Stimulated activated naive CD8-positive, alpha-beta T cell treated with anti-CD3 and anti-CD28 coated beads, Interleukin-15, amount 100 ng/mL, for 72 hours (primary cell): ENCODE data around the gene OR6C76.
A peak's percentile ranks its signal among the peaks of the same experiment; 100 is the strongest.
"Not testable (repeated sequence)": the region's sequence is repeated elsewhere in the genome, so short reads cannot be mapped to it uniquely, and the experiment has no call there.

Experiments used
- ATAC-seq: fragments of 150-1000 bp; cut with Tn5 transposase; 2 replicates; pipeline ENCODE4 v1.10.0; 2021; ENCODE audit warnings: mild to moderate bottlenecking, moderate library complexity
- DNase-seq, 2 donors: peaks; one replicate each; pipeline ENCODE4 v3.0.0; 2021 to 2022
- H3K27ac Mint-ChIP-seq, 2 donors: one replicate each; pipeline ENCODE4 v1.8.0; 2022; ENCODE audit warnings: mild to moderate bottlenecking in 2 of 2, mixed read lengths in 2 of 2, moderate library complexity in 2 of 2
- H3K27me3 Mint-ChIP-seq: one replicate; pipeline ENCODE4 v1.8.0; 2022; ENCODE audit warnings: mixed read lengths
- H3K4me1 Mint-ChIP-seq: one replicate; pipeline ENCODE4 v1.8.0; 2022; ENCODE audit warnings: mild to moderate bottlenecking, mixed read lengths
- H3K4me3 Mint-ChIP-seq, 2 donors: one replicate each; pipeline ENCODE4 v1.8.0; 2022; ENCODE audit warnings: mild to moderate bottlenecking in 2 of 2, mixed read lengths in 2 of 2, moderate library complexity in 1 of 2
- H3K9me3 Mint-ChIP-seq, 2 donors: one replicate each; pipeline ENCODE4 v1.8.0; 2022; ENCODE audit warnings: mixed read lengths in 2 of 2

Gene OR6C76

GRCh38 chr12:55425954-55426353 is at the start of gene OR6C76:
Gene OR6C76, plus strand, starts transcription at chr12:55426254. Its CDS starts 0 bp downstream, at chr12:55426254.
- no peak within 1 kb of the TSS for H3K4me3 Mint-ChIP-seq
- H3K9me3 Mint-ChIP-seq, result no peaks in the 10 kb centered on the region
- ATAC-seq (no peak), DNase-seq (no peak)
- H3K27ac Mint-ChIP-seq, result no peak within 1 kb of the TSS
- peaks cover 8% of the 10 kb centered on the region for H3K27me3 Mint-ChIP-seq
- H3K4me1 Mint-ChIP-seq, result no peaks in the 10 kb centered on the region

- Mint-ChIP-seq H3K27ac (no peak overlapping the region), H3K4me3 (no peak overlapping the region), H3K4me1 (no peaks in the 10 kb centered on the region), H3K9me3 (no peaks in the 10 kb centered on the region), H3K27me3 (peaks cover 7% of the 10 kb centered on the region)
- no peak for ATAC-seq
- DNase-seq, result no peak
Observed at GRCh38 chr12:55385891-55386290, 40.2 kb upstream of the OR6C76 start.

GRCh38 chr12:55392032-55392795 is 33.8 kb upstream of the OR6C76 start:
- no peak for DNase-seq
- no peak for ATAC-seq
- Mint-ChIP-seq H3K4me3 (no peak overlapping the region), H3K27ac (no peak overlapping the region), H3K9me3 (no peaks in the 10 kb centered on the region), H3K27me3 (peaks cover 13% of the 10 kb centered on the region), H3K4me1 (no peaks in the 10 kb centered on the region)

- H3K4me1 Mint-ChIP-seq, result no peaks in the 10 kb centered on the region
- no peak overlapping the region for H3K4me3 Mint-ChIP-seq
- ATAC-seq, result no peak
- DNase-seq, result no peak
- H3K27me3 Mint-ChIP-seq, result peaks cover 34% of the 10 kb centered on the region
- H3K27ac Mint-ChIP-seq, result no peak overlapping the region
- no peaks in the 10 kb centered on the region for H3K9me3 Mint-ChIP-seq
Observed at GRCh38 chr12:55396326-55396725, 29.7 kb upstream of the OR6C76 start.

GRCh38 chr12:55400229-55400628 is 25.8 kb upstream of the OR6C76 start, which contains the start of gene OR6C65:
Gene OR6C65, plus strand, starts transcription at chr12:55400529. Its CDS starts 0 bp downstream, at chr12:55400529.
- Mint-ChIP-seq H3K4me1 (no peaks in the 10 kb centered on the region), H3K4me3 (no peak within 1 kb of the TSS), H3K27ac (no peak within 1 kb of the TSS), H3K27me3 (peaks cover 28% of the 10 kb centered on the region), H3K9me3 (no peaks in the 10 kb centered on the region)
- DNase-seq (no peak), ATAC-seq (no peak)

- no peak overlapping the region for H3K27ac Mint-ChIP-seq
- DNase-seq, result no peak
- no peak overlapping the region for H3K4me3 Mint-ChIP-seq
- no peaks in the 10 kb centered on the region for H3K9me3 Mint-ChIP-seq
- no peaks in the 10 kb centered on the region for H3K4me1 Mint-ChIP-seq
- no peak for ATAC-seq
- H3K27me3 Mint-ChIP-seq, result no peaks in the 10 kb centered on the region
Observed at GRCh38 chr12:55407866-55408265, 18.2 kb upstream of the OR6C76 start.

GRCh38 chr12:55409133-55409532 is 16.9 kb upstream of the OR6C76 start:
- DNase-seq, H3K4me1 Mint-ChIP-seq, H3K9me3 Mint-ChIP-seq, H3K27ac Mint-ChIP-seq, ATAC-seq, H3K27me3 Mint-ChIP-seq, H3K4me3 Mint-ChIP-seq: not testable (repeated sequence)

GRCh38 chr12:55412138-55412537 is 13.9 kb upstream of the OR6C76 start:
- H3K27me3 Mint-ChIP-seq, result peaks cover 37% of the 10 kb centered on the region
- ATAC-seq, H3K27ac Mint-ChIP-seq, H3K9me3 Mint-ChIP-seq, H3K4me3 Mint-ChIP-seq, DNase-seq, H3K4me1 Mint-ChIP-seq: not testable (repeated sequence)

GRCh38 chr12:55413498-55414388 is 12.3 kb upstream of the OR6C76 start:
- not testable (repeated sequence) for ATAC-seq, H3K4me1 Mint-ChIP-seq, H3K27ac Mint-ChIP-seq, H3K9me3 Mint-ChIP-seq, DNase-seq
- H3K27me3 Mint-ChIP-seq, result peaks cover 53% of the 10 kb centered on the region
- peak overlapping the region in 1 of 2 donors; percentile 35 for H3K4me3 Mint-ChIP-seq

- not testable (repeated sequence) for H3K27ac Mint-ChIP-seq, H3K9me3 Mint-ChIP-seq, H3K4me1 Mint-ChIP-seq, ATAC-seq, DNase-seq
- H3K4me3 Mint-ChIP-seq, result peak overlapping the region in 1 of 2 donors; percentile 35
- H3K27me3 Mint-ChIP-seq, result peaks cover 60% of the 10 kb centered on the region
Observed at GRCh38 chr12:55414396-55414823, 11.6 kb upstream of the OR6C76 start.

GRCh38 chr12:55414889-55415288 is 11.2 kb upstream of the OR6C76 start:
- DNase-seq, H3K27ac Mint-ChIP-seq, H3K9me3 Mint-ChIP-seq, H3K4me1 Mint-ChIP-seq: not testable (repeated sequence)
- Mint-ChIP-seq H3K4me3 (peak overlapping the region in 1 of 2 donors; percentile 29), H3K27me3 (peaks cover 63% of the 10 kb centered on the region)
- ATAC-seq, result peak; percentile 83

- Mint-ChIP-seq H3K27me3 (peaks cover 63% of the 10 kb centered on the region), H3K9me3 (no peaks in the 10 kb centered on the region), H3K4me3 (no peak overlapping the region), H3K4me1 (peaks cover 5% of the 10 kb centered on the region), H3K27ac (no peak overlapping the region)
- DNase-seq (no peak), ATAC-seq (no peak)
Observed at GRCh38 chr12:55416961-55417360, 9.1 kb upstream of the OR6C76 start.

GRCh38 chr12:55420307-55420962 is 5.6 kb upstream of the OR6C76 start:
- Mint-ChIP-seq H3K27ac (no peak overlapping the region), H3K4me1 (peaks cover under 1% of the 10 kb centered on the region), H3K27me3 (peaks cover 42% of the 10 kb centered on the region), H3K4me3 (no peak overlapping the region), H3K9me3 (no peaks in the 10 kb centered on the region)
- DNase-seq (no peak), ATAC-seq (no peak)

GRCh38 chr12:55428331-55429243 is 2.5 kb downstream of the OR6C76 start:
- H3K9me3 Mint-ChIP-seq, result no peaks in the 10 kb centered on the region
- no peak overlapping the region for H3K4me3 Mint-ChIP-seq
- H3K27me3 Mint-ChIP-seq, result peaks cover 8% of the 10 kb centered on the region
- H3K4me1 Mint-ChIP-seq, result no peaks in the 10 kb centered on the region
- H3K27ac Mint-ChIP-seq, result no peak overlapping the region
- no peak for DNase-seq
- ATAC-seq, result no peak

GRCh38 chr12:55441233-55441632 is 15.2 kb downstream of the OR6C76 start:
- H3K27ac Mint-ChIP-seq, H3K4me3 Mint-ChIP-seq, DNase-seq, ATAC-seq, H3K4me1 Mint-ChIP-seq, H3K27me3 Mint-ChIP-seq: not testable (repeated sequence)
- peaks cover 0 to 24% of the 10 kb centered on the region in 2 donors for H3K9me3 Mint-ChIP-seq
